ENCODE measurements around the gene CDH26. TPM values are rescaled to one million over a fixed set of nuclear protein-coding genes. Genes with fewer than 3 reads are reported as not detected.

CDH26 gene
- total and polyA plus RNA-seq, 2 donors (not counting 3 experiments of a cell fraction or from before 2014, with no cell fraction given): 0.01 TPM; not detected in 1

DNA sequence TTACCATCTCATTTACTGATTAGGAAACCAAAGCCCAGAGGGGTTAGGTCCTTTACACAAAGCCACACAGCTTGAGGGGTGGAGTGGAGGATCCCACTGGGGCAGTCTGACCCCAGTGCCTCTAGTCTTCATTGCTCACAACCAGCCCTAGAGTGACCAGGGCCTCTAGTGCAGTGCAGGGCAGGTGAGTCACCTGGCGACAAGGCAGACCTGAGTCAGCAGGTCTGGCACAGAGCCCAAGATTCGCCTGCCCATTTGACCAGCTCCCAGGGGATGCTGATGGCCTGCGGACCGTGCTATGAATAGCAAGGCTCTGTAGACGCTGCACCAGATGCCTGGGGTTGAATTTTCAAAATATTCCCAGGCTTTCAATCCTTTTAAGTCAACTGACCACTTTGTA lies 29.9 kb downstream of the CDH26 start:
- TF ChIP-seq GATA2 (IDR thresholded peaks at IDR 0.05; ENCODE audit: insufficient read depth, insufficient read length, low read depth, low read length) (no peak), FOS (IDR thresholded peaks at IDR 0.05; ENCODE audit: borderline replicate concordance, insufficient read depth, low read length) (no peak), MYC (IDR thresholded peaks at IDR 0.05; ENCODE audit: low read depth, low read length) (no peak), POLR2AphosphoS5 (IDR thresholded peaks at IDR 0.05; ENCODE audit: insufficient read depth, low read depth, low read length) (no peak), JUN (IDR thresholded peaks at IDR 0.05; ENCODE audit: borderline replicate concordance, insufficient read depth, insufficient read length, low read depth) (no peak), MAX (IDR thresholded peaks at IDR 0.05; ENCODE audit: insufficient read depth, insufficient read length) (no peak), EZH2 (IDR thresholded peaks at IDR 0.05; ENCODE audit: borderline replicate concordance, low read depth, low read length, severe bottlenecking) (no peak), CTCF (IDR thresholded peaks at IDR 0.05; ENCODE audit: extremely low read depth in 1 of 2, insufficient read depth in 1 of 2, low read depth in 1 of 2, low read length in 2 of 2) (no peak), POLR2A (IDR thresholded peaks at IDR 0.05; ENCODE audit: low read depth, low read length) (no peak)
- ChIA-PET CTCF (no interaction called here), POLR2A (no interaction called here)
- Histone ChIP-seq H3K4me1 (ENCODE audit: control insufficient read depth, extremely low read depth, insufficient read depth, low read length) (no peaks in the 10 kb centered on the region), H3K4me2 (ENCODE audit: insufficient read depth, low read length) (no peak overlapping the region), H3K27me3 (ENCODE audit: control insufficient read depth in 2 of 2, insufficient read depth in 2 of 2, low read length in 2 of 2) (no peaks in the 10 kb centered on the region), H3K9ac (replicated peaks; ENCODE audit: extremely low read depth, insufficient read depth, low read length) (no peak overlapping the region), H3K36me3 (ENCODE audit: control insufficient read depth in 2 of 2, extremely low read depth in 1 of 2, insufficient read depth in 2 of 2, low read length in 2 of 2) (no peaks in the 10 kb centered on the region), H3K9me1 (replicated peaks; ENCODE audit: control insufficient read depth, extremely low read depth, insufficient read depth, low read length) (no peaks in the 10 kb centered on the region), H3K9me3 (replicated peaks; ENCODE audit: control insufficient read depth, insufficient read depth, low read length) (no peaks in the 10 kb centered on the region), H3K4me3 (replicated peaks in 1 of 3; ENCODE audit: insufficient read depth in 1 of 3, low read depth in 1 of 3, low read length in 3 of 3) (no peak overlapping the region), H3K27ac (ENCODE audit: insufficient read depth, low read depth, low read length) (no peak overlapping the region), H2AFZ (ENCODE audit: low read depth, low read length) (no peak overlapping the region), H3K79me2 (ENCODE audit: control insufficient read depth, insufficient read depth, low read length) (no peaks in the 10 kb centered on the region), H4K20me1 (replicated peaks; ENCODE audit: control insufficient read depth, extremely low read depth, insufficient read depth, low read length) (no peaks in the 10 kb centered on the region)
- no peak for FAIRE-seq
- dilution Hi-C loops (cut with MboI; ENCODE audit: extremely low pct_ligation_motif_present, low sequenced_read_pairs): no loop called here
- no peak for DNase-seq (ENCODE audit: low read depth, low spot score)
- no TSS peak for BruUV-seq (replicated peaks)
- intact Hi-C loops (cut with micrococcal nuclease): no loop called here

Measured in endothelial cell of umbilical vein (primary cell).